IMR-90 (cell line): ENCODE results near the gene PHOSPHO2. TPM values are rescaled to one million over a fixed set of nuclear protein-coding genes. Genes with fewer than 3 reads are reported as not detected.

Source experiments
- ATAC-seq: fragments of 200-7000 bp; cut with Tn5 transposase; 2 replicates; pipeline ENCODE4 v1.9.1; 2020; ENCODE audit warnings: low read depth, mild to moderate bottlenecking, moderate library complexity
- BruUV-seq: library from RNA; stranded (reverse); fragments of 400-500 nt; replicated peaks from 2 replicates; lab custom pipeline; 2021; lab: Mats Ljungman, UMichigan
- CTCF ChIA-PET: fragments of 300-600 bp; formaldehyde crosslinking; extraction: SDS; loops from one replicate; lab custom pipeline; 2021; ENCODE audit warnings: antibody characterized with exemption; lab: Yijun Ruan, JAX
- POLR2A ChIA-PET: fragments of 300-600 bp; sonication (Branson Sonifier 250); formaldehyde crosslinking; loops from one replicate; lab custom pipeline; 2022; ENCODE audit warnings: antibody characterized with exemption; ENCODE audit not compliant: unreplicated experiment; lab: Charles Lee
- DNase-seq: peaks from one replicate; pipeline ENCODE4 v3.0.0; 2013
- H2AFZ ChIP-seq: replicated peaks from 2 replicates; pipeline ENCODE3; 2013; ENCODE audit warnings: low read length, mild to moderate bottlenecking; ENCODE audit not compliant: poor library complexity
- H2AK5ac ChIP-seq: 2 replicates; pipeline ENCODE4 v1.6.1; 2013; ENCODE audit warnings: low read depth, low read length, inconsistent platforms
- H2AK9ac ChIP-seq: replicated peaks from 2 replicates; pipeline ENCODE3; 2013; ENCODE audit warnings: mild to moderate bottlenecking, low read depth, low read length, moderate library complexity; ENCODE audit not compliant: poor library complexity
- H2BK120ac ChIP-seq: 2 replicates; pipeline ENCODE4 v1.6.1; 2013; ENCODE audit warnings: low read depth, low read length, inconsistent platforms
- H2BK15ac ChIP-seq: 3 replicates; pipeline ENCODE4 v1.6.1; 2013; ENCODE audit warnings: low read depth, low read length, inconsistent platforms
- H2BK20ac ChIP-seq: 2 replicates; pipeline ENCODE4 v1.6.1; 2013; ENCODE audit warnings: low read depth, mild to moderate bottlenecking, inconsistent platforms, low read length, moderate library complexity
- H2BK5ac ChIP-seq: 2 replicates; pipeline ENCODE4 v1.6.1; 2013; ENCODE audit warnings: mild to moderate bottlenecking, low read depth, low read length, inconsistent platforms; ENCODE audit not compliant: poor library complexity, severe bottlenecking
- H3K14ac ChIP-seq: replicated peaks from 2 replicates; pipeline ENCODE4 v1.6.1; 2013; ENCODE audit warnings: low read depth, low read length, inconsistent platforms
- H3K18ac ChIP-seq: 2 replicates; pipeline ENCODE4 v1.6.1; 2013; ENCODE audit warnings: low read depth, low read length, control low read depth
- H3K23ac ChIP-seq: 2 replicates; pipeline ENCODE4 v1.6.1; 2013; ENCODE audit warnings: low read depth, low read length, inconsistent platforms
- H3K27ac ChIP-seq: 2 replicates; pipeline ENCODE4 v1.5.1; 2013; ENCODE audit warnings: mild to moderate bottlenecking, control low read depth, low read length; ENCODE audit not compliant: insufficient read depth
- H3K27me3 ChIP-seq: 2 replicates; pipeline ENCODE4 v1.6.1; 2013; ENCODE audit warnings: low read length; ENCODE audit not compliant: control insufficient read depth, insufficient read depth
- H3K36me3 ChIP-seq: 2 replicates; pipeline ENCODE4 v1.6.1; 2013; ENCODE audit warnings: low read length, mixed read lengths; ENCODE audit not compliant: control insufficient read depth, insufficient read depth
- H3K4ac ChIP-seq: 2 replicates; pipeline ENCODE4 v1.6.1; 2013; ENCODE audit warnings: low read depth, low read length, inconsistent platforms
- H3K4me1 ChIP-seq: 2 replicates; pipeline ENCODE4 v1.6.1; 2013; ENCODE audit warnings: low read length, mixed read lengths; ENCODE audit not compliant: control insufficient read depth, insufficient read depth
- H3K4me2 ChIP-seq: 2 replicates; pipeline ENCODE4 v1.6.1; 2013; ENCODE audit warnings: low read depth, mild to moderate bottlenecking, control low read depth, low read length, moderate library complexity
- H3K4me3 ChIP-seq: 2 replicates; pipeline ENCODE4 v1.5.1; 2013; ENCODE audit warnings: low read depth, mild to moderate bottlenecking, control low read depth, low read length, moderate library complexity; ENCODE audit not compliant: insufficient read depth
- H3K56ac ChIP-seq: 2 replicates; pipeline ENCODE4 v1.6.1; 2013; ENCODE audit warnings: low read length, inconsistent platforms; ENCODE audit not compliant: insufficient read depth; ENCODE audit errors: extremely low read depth
- H3K79me1 ChIP-seq, 2 experiments: 2 replicates each; pipeline ENCODE4 v1.6.1; 2013; ENCODE audit warnings: low read length in 2 of 2, inconsistent platforms in 1 of 2, low read depth in 1 of 2
- H3K9ac ChIP-seq: 2 replicates; pipeline ENCODE4 v1.6.1; 2013; ENCODE audit warnings: low read depth, low read length, control low read depth
- H3K9me1 ChIP-seq: 2 replicates; pipeline ENCODE4 v1.6.1; 2013; ENCODE audit warnings: low read length, inconsistent platforms; ENCODE audit not compliant: insufficient read depth
- H3K9me3 ChIP-seq: 2 replicates; pipeline ENCODE4 v1.6.1; 2013; ENCODE audit warnings: low read length; ENCODE audit not compliant: control insufficient read depth, insufficient read depth
- H4K20me1 ChIP-seq: 2 replicates; pipeline ENCODE4 v1.6.1; 2013; ENCODE audit warnings: low read length, inconsistent platforms; ENCODE audit not compliant: insufficient read depth
- H4K5ac ChIP-seq: 2 replicates; pipeline ENCODE4 v1.6.1; 2013; ENCODE audit warnings: mild to moderate bottlenecking, low read depth, low read length, control low read depth
- H4K8ac ChIP-seq, 2 experiments: 2 replicates each; pipeline ENCODE4 v1.6.1; 2013; ENCODE audit warnings: low read depth in 2 of 2, low read length in 2 of 2, control low read depth in 1 of 2, inconsistent platforms in 1 of 2
- H4K91ac ChIP-seq: 2 replicates; pipeline ENCODE4 v1.6.1; 2013; ENCODE audit warnings: low read depth, low read length, inconsistent platforms; ENCODE audit not compliant: insufficient read depth
- CEBPB ChIP-seq: IDR thresholded peaks from 2 replicates; pipeline ENCODE4 v1.6.1; 2012; ENCODE audit warnings: low read depth, low read length, improper control_type of control experiment
- CHD1 ChIP-seq: IDR thresholded peaks from 2 replicates; pipeline ENCODE4 v1.6.1; 2012; ENCODE audit warnings: low read depth, low read length, improper control_type of control experiment
- MAFK ChIP-seq: IDR thresholded peaks from 2 replicates; pipeline ENCODE4 v1.6.1; 2012; ENCODE audit warnings: low read depth, low read length, improper control_type of control experiment
- WGBS, 2 experiments: methylation state at CpG; one replicate each; pipeline versions ENCODE4 v1.1.5 to v1.1.7; 2013; ENCODE audit warnings: missing lambda C conversion rate in 2 of 2; ENCODE audit not compliant: insufficient read length in 1 of 2; ENCODE audit errors: extremely low coverage in 2 of 2; 5-methylcytosine and 5-hydroxymethylcytosine counted together
- dilution Hi-C: fragments of 300-500 bp; cut with HindIII; formaldehyde crosslinking; loops from one replicate; pipeline ENCODE4 v1.14.3; 2018; ENCODE audit warnings: low sequenced_read_pairs; ENCODE audit not compliant: unreplicated experiment
- in situ Hi-C: fragments of 300-500 bp; cut with MboI; formaldehyde crosslinking; loops from 3 replicates; pipeline ENCODE4 v1.14.3; 2019; ENCODE audit warnings: low sequenced_read_pairs, inconsistent platforms, mixed read lengths
- intact Hi-C: fragments of 100-400 bp; cut with micrococcal nuclease; formaldehyde crosslinking; loops from 2 replicates; pipeline ENCODE4 v1.10.0; 2022
- polyA plus RNA-seq, 3 experiments: library from polyadenylated mRNA; depleted of rRNA; stranded (reverse); fragments of >200 nt; gene quantifications; 2 replicates each; pipeline ENCODE4 v1.2.3, GENCODE V29; 2012; ENCODE audit warnings: low replicate concordance in 1 of 3
- total RNA-seq: library from RNA; depleted of rRNA; stranded (reverse); fragments of >200 nt; gene quantifications from 2 replicates; pipeline ENCODE4 v1.2.3, GENCODE V29; 2012

Gene PHOSPHO2
- total and polyA plus RNA-seq, 2 of the 4 experiments (the other 2 are of a cell fraction) = 0.48 to 0.54 TPM

- CTCF ChIA-PET = no interaction called here
- no peak overlapping the region for H3K56ac ChIP-seq
These were observed 11.7 kb downstream of the PHOSPHO2 start for GRCh38 chr2:169705927-169706326.

More at GRCh38 chr2:169705927-169706326, 11.7 kb downstream of the PHOSPHO2 start:
- H2AFZ ChIP-seq = no peak overlapping the region
- H2BK20ac ChIP-seq = no peak overlapping the region
- BruUV-seq = no TSS peak
- no peaks in the 10 kb centered on the region for H3K9me3 ChIP-seq
- H2BK120ac ChIP-seq = no peak overlapping the region
- no peaks in the 10 kb centered on the region; the same call in 1 of the 2 replicates for H3K9me1 ChIP-seq
- WGBS, 2 experiments = no CpG with 5 or more reads among the region's 2 CpGs
- no peak overlapping the region for H3K4me3 ChIP-seq
- no peaks in the 10 kb centered on the region for H4K20me1 ChIP-seq
- peak overlapping the region; percentile 54; the same call in 1 of the 2 replicates for H3K4me2 ChIP-seq
- no peak overlapping the region for H3K4ac ChIP-seq
- H3K36me3 ChIP-seq = peaks cover 3% of the 10 kb centered on the region
- dilution Hi-C loops (no loop called here), in situ Hi-C loops (no loop called here), intact Hi-C loops (no loop called here)
- no peak overlapping the region for H4K8ac ChIP-seq
- H3K9ac ChIP-seq = no peak overlapping the region
- peak; percentile 73 for ATAC-seq
- no peak overlapping the region for H4K91ac ChIP-seq
- H2AK5ac ChIP-seq = no peak overlapping the region
- no peak overlapping the region for H2AK9ac ChIP-seq
- peak; percentile 40 for DNase-seq
- POLR2A ChIA-PET = no interaction called here
- H3K14ac ChIP-seq = no peak overlapping the region
- no peak overlapping the region for H4K5ac ChIP-seq
- H2BK15ac ChIP-seq = no peak overlapping the region
- H2BK5ac ChIP-seq = no peak overlapping the region
- H3K18ac ChIP-seq = peak overlapping the region; percentile 66
- peak overlapping the region; percentile 69; the same call in 1 of the 2 replicates for H3K27ac ChIP-seq
- TF ChIP-seq CEBPB = peak; percentile 55
- no peak for TF ChIP-seq CHD1
- TF ChIP-seq MAFK = no peak
- peaks cover 4% of the 10 kb centered on the region for H3K4me1 ChIP-seq
- H3K27me3 ChIP-seq = no peaks in the 10 kb centered on the region
- no peaks in the 10 kb centered on the region for H3K79me1 ChIP-seq
- no peak overlapping the region for H3K23ac ChIP-seq
